Measurements from ENCODE around the gene PGPEP1.
A peak's percentile ranks its signal among the peaks of the same experiment; 100 is the strongest.
"Not testable (repeated sequence)": the region's sequence is repeated elsewhere in the genome, so short reads cannot be mapped to it uniquely, and the experiment has no call there.

The PGPEP1 gene

GRCh38 chr19:18392417-18392816, 52.0 kb downstream of the PGPEP1 start:
- DNase-seq: no peak

GRCh38 chr19:18392926-18393325, 52.5 kb downstream of the PGPEP1 start:
- no peak for DNase-seq

- no peak for DNase-seq
These were observed 53.4 kb downstream of the PGPEP1 start for GRCh38 chr19:18393836-18394235.

GRCh38 chr19:18396471-18397241, 56.3 kb downstream of the PGPEP1 start:
- no peak for DNase-seq

GRCh38 chr19:18397242-18398202, 57.1 kb downstream of the PGPEP1 start, which contains the start of gene LRRC25:
Gene LRRC25, minus strand, starts transcription at chr19:18397622. Its CDS starts 659 bp downstream, at chr19:18396963.
- no peak for DNase-seq

GRCh38 chr19:18399008-18399407, 58.6 kb downstream of the PGPEP1 start:
- no peak for DNase-seq

- no peak for DNase-seq
These were observed 61.2 kb downstream of the PGPEP1 start for GRCh38 chr19:18401580-18402112.

- not testable (repeated sequence) for DNase-seq
These were observed 62.3 kb downstream of the PGPEP1 start for GRCh38 chr19:18402455-18403248.

GRCh38 chr19:18405754-18406153, 65.4 kb downstream of the PGPEP1 start:
- DNase-seq: not testable (repeated sequence)

GRCh38 chr19:18406749-18407148, 66.4 kb downstream of the PGPEP1 start:
- no peak for DNase-seq

- DNase-seq: peak; percentile 51 to 59
These were observed 67.7 kb downstream of the PGPEP1 start for GRCh38 chr19:18408053-18408476.

- DNase-seq: no peak
These were observed 72.3 kb downstream of the PGPEP1 start for GRCh38 chr19:18412610-18413239.

GRCh38 chr19:18414504-18415177, 74.2 kb downstream of the PGPEP1 start:
- DNase-seq: no peak

- DNase-seq: no peak
These were observed 74.9 kb downstream of the PGPEP1 start for GRCh38 chr19:18415178-18415867.

GRCh38 chr19:18416778-18417249, 76.4 kb downstream of the PGPEP1 start:
- peak; percentile 63 to 73 for DNase-seq

- no peak for DNase-seq
These were observed 77.0 kb downstream of the PGPEP1 start for GRCh38 chr19:18417250-18418028.

- peak in 1 of 2 experiments; percentile 60 for DNase-seq
These were observed 77.7 kb downstream of the PGPEP1 start for GRCh38 chr19:18418029-18418482.

- DNase-seq: peak in 1 of 2 experiments; percentile 66
These were observed 78.2 kb downstream of the PGPEP1 start for GRCh38 chr19:18418483-18419194.

GRCh38 chr19:18419195-18419698, 78.8 kb downstream of the PGPEP1 start, which contains the start of gene SSBP4:
Gene SSBP4, plus strand, starts transcription at chr19:18419398. Its CDS starts 251 bp downstream, at chr19:18419649.
- DNase-seq: peak; percentile 78 to 85

All from activated T-cell treated with anti-CD3 and anti-CD28 coated beads, Interleukin-2, amount 50 U/mL, for 48 hours (primary cell).